T-helper 2 cell (primary cell): ENCODE data around the gene CDH2.

Experiments used
- DNase-seq, 5 experiments: peaks; one replicate each; pipeline versions ENCODE4 v3.0.0 to v3.0.0-alpha.2; 2012 to 2022

CDH2 gene

DNA sequence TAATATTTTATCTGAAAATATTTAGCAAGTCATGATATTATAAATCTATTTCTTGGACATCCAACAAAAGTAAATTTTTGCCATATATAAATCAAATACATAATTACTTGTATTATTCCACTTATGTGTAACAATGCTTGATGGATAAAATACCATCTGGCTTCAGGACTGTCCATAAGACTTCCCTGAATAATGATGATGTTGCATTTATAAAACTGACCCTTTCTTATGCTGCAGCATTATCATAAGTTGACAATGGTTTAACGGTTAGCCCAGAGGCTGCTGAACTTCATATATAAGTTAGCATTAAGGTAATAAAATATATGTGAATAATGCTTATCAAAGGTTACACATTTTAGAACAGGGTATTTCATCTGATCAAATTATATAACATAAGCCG, 95.4 kb downstream of the CDH2 start:
- no peak for DNase-seq

GRCh38 chr18:28080876-28081300, 96.0 kb downstream of the CDH2 start:
- DNase-seq, result no peak

DNA sequence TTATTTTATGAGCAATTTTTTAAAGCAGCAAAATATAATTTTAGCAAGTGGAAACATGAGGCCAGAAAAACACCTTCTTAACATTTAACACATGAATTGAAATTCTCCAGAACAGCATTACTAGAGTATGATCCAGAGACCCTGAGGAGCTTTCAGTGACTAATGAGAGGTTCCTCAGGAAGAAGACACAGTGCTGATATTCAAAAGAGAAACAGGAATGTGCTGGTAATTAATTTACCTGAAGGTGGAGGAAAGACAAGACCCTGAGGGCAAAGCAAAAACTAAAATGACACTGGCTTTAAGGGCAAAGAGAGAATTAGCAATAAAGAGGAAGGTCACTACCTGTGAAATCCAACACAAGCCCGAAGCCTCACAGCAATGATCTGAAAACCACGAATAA, 97.0 kb downstream of the CDH2 start:
- DNase-seq, result no peak

DNA sequence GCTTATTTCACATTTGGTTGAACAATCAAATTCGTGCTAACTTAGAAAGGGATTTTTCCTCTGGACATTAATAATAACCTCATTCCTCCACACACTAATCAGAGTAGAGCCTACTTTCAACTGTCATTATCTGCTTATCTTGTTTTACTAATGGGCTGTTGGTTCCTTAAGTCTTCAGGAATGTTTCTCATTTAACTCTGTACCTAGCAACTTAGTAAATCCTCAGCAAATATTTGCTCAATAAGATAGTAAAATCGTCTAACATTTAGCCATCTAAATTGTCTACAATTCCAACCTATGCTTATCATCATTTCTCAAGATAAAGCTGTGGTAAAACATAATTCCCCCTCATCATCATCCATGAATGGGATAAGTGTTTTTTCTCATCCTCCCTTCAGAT, 98.1 kb downstream of the CDH2 start:
- DNase-seq, result no peak

DNA sequence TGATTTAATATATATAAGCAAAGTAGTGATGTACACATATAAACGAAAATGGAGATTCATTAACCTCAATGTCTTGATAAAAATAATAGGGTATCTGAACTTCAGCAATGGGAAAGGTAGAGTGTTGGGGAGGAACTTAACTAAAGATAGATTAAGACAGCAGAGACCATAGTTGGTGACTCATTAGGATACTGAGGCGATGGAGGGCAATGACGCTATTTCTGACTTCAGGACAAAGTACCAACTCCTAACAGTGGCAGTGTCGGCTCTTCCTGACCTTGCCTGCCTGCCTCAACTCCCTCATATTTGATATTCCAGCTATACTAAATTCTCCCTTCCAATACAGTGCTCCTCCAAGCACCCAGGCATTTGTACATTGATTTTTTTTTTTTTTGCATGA, 98.6 kb downstream of the CDH2 start:
- DNase-seq, result no peak

GRCh38 chr18:28075501-28075900, 101.4 kb downstream of the CDH2 start:
- no peak for DNase-seq

DNA sequence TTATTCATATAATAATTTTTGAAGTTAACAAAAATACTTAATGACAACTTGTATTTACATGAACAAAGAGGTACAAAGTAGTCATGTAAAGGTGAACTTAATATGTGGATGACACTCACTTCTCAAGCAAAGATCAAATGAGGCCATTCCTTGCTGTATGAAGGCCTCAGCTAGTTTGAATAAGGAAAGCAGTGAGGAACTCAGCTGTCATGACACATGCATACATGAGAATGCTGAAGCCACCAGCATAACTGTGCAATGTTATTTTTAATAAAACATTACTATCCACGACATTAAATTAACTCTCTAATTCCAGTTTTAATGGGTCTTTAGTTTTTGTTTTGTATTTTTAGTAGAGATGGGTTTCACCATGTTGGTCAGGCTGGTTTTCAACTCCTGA, 102.9 kb downstream of the CDH2 start:
- DNase-seq, result no peak

GRCh38 chr18:28073658-28074057, 103.3 kb downstream of the CDH2 start:
- no peak for DNase-seq

- no peak for DNase-seq
These were observed 105.7 kb downstream of the CDH2 start for GRCh38 chr18:28071199-28071598.

DNA sequence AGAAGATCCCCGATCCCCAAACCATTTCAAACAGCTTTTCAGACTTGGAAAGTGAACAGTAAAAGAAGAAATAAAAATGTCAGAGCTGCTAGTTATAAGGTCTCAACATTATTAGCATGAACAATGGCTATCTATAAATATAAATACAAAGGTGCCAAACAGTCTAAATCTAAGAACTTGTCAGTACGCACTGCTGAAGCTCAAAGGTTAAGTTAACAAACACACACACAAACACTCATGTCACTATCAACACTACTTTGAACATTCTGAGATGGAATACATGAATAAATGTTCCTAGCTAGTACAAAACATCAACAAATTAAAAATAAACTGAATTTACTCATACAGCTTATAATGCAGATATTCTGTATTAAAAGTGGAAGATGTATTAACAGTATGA, 108.7 kb downstream of the CDH2 start:
- DNase-seq, result no peak

DNA sequence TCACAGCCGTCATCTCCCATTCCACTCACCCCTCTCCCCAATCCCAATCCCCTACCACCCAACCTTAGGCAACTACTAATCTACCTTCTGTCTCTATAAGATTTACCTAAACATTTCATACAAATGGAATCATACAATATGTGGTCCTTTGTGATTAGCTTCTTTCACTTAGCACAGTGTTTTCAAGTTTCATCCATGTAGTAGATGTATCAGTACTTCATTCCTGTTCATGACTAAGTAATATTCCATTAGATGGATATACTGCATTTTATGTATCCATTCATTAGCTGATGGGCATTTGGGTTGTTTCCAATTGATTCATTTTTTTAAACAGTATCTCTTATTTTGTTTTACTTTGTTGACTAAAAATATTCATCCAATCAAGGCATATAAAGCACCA, 109.6 kb downstream of the CDH2 start:
- DNase-seq, result no peak

- DNase-seq, result no peak
These were observed 111.1 kb downstream of the CDH2 start for GRCh38 chr18:28065793-28066186.

- DNase-seq, result no peak
These were observed 111.7 kb downstream of the CDH2 start for GRCh38 chr18:28065031-28065792.

DNA sequence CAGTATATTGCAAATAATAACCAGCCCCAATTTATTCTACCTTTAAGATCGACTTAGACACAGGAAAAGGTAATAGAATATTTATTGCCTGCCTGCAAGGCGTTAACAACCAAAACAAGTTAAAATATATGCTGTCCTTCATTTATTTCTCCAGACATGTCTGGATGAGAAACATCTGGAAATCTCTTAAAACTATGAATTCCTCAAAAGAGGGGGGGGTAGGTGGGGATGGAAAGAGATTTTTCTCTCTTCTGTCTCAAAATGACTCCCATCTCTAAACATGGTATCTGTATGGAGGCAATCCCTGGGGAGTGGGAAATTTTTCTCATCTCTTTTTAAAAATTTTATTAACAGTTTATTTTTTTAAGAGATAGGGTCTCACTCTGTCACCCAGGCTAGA, 113.0 kb downstream of the CDH2 start:
- DNase-seq, result no peak

DNA sequence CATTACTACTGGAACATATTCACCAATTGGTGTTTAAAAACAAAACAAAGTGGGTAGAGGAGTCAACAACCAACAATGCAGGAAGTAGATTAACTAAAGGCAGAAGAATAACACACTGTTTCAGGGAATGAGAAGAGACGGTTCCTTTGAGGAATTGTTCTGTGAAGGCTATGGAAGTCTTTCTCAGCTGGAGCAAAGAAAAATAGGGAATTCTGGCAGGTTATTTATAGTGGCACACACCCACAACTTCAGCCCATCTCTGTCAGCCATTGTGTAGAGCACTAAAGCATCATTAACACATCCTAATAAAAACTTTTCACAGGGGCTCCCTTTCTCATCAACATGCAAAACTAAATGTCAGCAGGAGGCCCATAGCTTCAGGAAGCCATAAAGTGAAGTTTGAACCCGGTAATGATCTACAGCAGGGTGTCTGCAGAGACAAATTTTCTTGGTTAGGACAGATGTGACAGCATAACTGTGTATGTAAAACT, 113.6 kb downstream of the CDH2 start:
- DNase-seq, result no peak

DNA sequence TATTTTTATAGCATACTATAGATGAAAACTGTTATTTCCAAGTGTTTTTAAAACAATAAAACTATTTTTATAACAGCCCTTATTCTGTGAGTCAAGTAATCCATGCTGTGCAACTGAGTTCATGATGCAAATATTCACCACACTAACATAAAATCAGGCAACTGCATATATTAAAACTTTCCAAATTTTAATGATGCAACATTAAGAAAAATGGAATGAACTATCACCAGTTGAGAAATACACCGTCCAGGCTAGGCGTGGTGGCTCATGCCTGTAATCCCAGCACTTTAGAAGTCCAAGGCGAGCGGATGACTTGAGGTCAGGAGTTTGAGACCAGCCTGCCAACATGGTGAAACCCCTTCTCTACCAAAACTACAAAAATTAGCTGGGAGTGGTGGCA, 114.5 kb downstream of the CDH2 start:
- no peak for DNase-seq

- no peak for DNase-seq
These were observed 117.1 kb downstream of the CDH2 start for GRCh38 chr18:28059861-28060260.

GRCh38 chr18:28050545-28050944, 126.4 kb downstream of the CDH2 start:
- DNase-seq, result no peak

DNA sequence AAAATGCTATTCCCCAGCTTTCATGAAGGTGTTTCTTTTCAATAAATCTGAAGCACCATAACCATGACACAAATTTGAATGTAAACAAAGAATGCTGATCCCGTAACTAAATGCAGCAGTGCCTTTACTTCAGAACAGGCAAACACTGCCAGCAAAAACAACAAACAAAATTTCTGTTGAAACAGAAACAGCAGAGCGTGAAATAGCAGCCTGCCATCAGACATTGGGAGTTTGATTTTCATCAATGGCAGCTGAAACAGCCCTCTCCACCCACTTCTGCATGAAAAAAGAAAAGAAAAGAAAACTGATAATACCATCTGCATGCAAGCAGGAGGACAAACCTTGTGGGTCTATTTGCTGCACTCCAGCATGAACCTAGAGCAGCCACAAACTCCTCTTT, 128.3 kb downstream of the CDH2 start:
- DNase-seq, result no peak

DNA sequence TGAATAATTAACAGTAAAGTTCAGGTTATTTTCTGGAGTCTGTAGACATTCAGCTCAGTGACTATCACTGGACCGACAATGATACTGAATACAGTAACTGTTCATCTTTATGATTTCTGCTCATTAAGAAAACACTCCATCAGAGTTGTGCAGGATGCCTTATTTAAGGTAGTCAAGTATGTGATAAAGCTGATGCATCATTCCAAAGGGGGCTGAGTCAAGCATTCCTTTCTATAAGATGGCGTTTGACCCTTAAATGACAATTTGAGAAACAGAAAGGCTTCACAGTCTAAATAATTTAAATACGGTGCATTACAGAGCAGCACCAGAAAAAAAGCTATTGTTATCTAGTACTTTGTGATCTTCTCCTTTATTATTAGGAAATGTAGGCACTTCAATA, 131.1 kb downstream of the CDH2 start:
- DNase-seq, result no peak

DNA sequence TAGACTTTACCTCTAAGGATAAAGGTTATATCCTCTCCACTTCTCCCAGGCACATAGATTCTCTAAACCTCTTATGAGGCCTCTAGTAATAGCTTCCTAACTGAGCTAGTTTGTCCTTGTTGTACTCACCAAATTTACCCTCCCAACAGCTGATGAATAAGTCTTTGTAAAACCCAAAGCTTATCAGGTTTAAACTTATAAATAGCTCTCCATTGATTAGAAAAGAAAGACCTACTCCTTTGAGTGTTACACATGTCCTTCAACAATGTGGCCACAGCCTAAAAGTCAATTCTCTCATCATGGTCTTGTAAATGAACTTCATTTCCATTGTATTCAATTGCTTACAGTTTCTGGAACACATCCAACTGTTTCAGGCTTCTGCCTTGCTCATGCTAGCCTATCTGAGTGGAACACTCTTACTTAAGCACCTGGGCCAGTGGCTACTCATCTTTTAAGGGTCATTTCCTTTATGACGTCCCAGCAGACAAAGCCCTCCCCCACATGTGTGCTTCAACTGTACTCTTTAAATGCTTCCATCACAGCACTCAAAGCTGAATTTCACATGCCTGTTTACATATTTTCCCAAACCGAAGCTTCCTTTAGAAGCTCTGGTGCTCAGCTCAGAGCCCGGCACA, 131.6 kb downstream of the CDH2 start:
- DNase-seq, result no peak

- no peak for DNase-seq
These were observed 132.9 kb downstream of the CDH2 start for GRCh38 chr18:28044036-28044435.

GRCh38 chr18:28043631-28044030, 133.3 kb downstream of the CDH2 start:
- no peak for DNase-seq

GRCh38 chr18:28041366-28041765, 135.6 kb downstream of the CDH2 start:
- no peak for DNase-seq

DNA sequence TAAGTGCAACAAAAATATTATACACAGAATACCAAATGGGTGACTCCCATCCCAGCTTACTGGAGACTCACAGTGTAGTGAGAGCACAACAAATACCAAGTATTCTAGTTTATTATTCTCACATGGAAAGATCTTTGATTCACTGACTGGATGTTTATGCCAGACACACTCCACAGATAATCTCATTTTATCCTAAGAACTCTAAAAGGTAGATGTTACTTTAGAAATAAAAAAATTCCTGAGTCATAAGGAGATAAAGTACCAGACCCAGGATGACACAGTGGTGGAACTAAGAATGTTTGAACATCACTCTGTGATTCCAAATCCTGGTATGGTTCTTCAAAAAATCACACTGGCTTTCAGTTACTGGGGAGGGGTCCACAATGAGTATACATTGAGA, 136.2 kb downstream of the CDH2 start:
- DNase-seq, result no peak
